Activated naive CD8-positive, alpha-beta T cell (primary cell): Measurements from ENCODE around the gene S1PR3.

Source experiments
- H3K27ac Mint-ChIP-seq: one replicate; pipeline ENCODE4 v1.8.0; 2021; ENCODE audit warnings: mixed read lengths
- H3K27me3 Mint-ChIP-seq: one replicate; pipeline ENCODE4 v1.8.0; 2021; ENCODE audit warnings: mixed read lengths
- H3K36me3 Mint-ChIP-seq: one replicate; pipeline ENCODE4 v1.8.0; 2021; ENCODE audit warnings: mixed read lengths
- H3K4me1 Mint-ChIP-seq: one replicate; pipeline ENCODE4 v1.8.0; 2021; ENCODE audit warnings: low read depth, mixed read lengths
- H3K4me3 Mint-ChIP-seq: one replicate; pipeline ENCODE4 v1.8.0; 2021; ENCODE audit warnings: mild to moderate bottlenecking, mixed read lengths
- H3K9me3 Mint-ChIP-seq: one replicate; pipeline ENCODE4 v1.8.0; 2021; ENCODE audit warnings: low read depth, mixed read lengths

Gene S1PR3

GRCh38 chr9:89042984-89043383, 51.7 kb downstream of the S1PR3 start:
- Mint-ChIP-seq H3K9me3 (no peaks in the 10 kb centered on the region), H3K4me1 (no peaks in the 10 kb centered on the region), H3K36me3 (no peaks in the 10 kb centered on the region), H3K27ac (no peak overlapping the region), H3K4me3 (no peak overlapping the region), H3K27me3 (peaks cover 6% of the 10 kb centered on the region)

- Mint-ChIP-seq H3K27ac (no peak overlapping the region), H3K27me3 (peaks cover 8% of the 10 kb centered on the region), H3K4me3 (no peak overlapping the region), H3K36me3 (no peaks in the 10 kb centered on the region), H3K9me3 (no peaks in the 10 kb centered on the region), H3K4me1 (no peaks in the 10 kb centered on the region)
These were observed 52.8 kb downstream of the S1PR3 start for GRCh38 chr9:89044104-89044503.

DNA sequence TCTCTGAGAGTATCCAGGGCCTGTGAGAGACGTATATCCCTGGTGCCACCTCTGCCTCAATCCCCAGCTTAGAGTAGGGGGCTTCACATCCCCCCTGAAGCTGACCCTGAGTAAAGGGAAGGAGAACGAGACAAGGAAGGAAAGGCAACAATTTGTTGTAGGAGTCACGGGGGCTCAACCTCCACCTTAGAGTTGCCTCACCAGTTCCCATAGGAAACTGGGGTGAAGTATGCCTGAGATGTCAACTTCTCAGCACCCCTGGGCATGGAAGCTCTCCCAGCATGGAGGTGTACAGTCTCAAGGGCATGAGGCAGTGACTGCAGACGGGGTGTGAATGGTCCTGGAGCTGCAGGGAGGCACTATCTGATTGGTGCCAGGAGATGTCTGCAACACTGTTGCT, 53.6 kb downstream of the S1PR3 start:
- Mint-ChIP-seq H3K9me3 (no peaks in the 10 kb centered on the region), H3K4me1 (no peaks in the 10 kb centered on the region), H3K36me3 (no peaks in the 10 kb centered on the region), H3K27ac (no peak overlapping the region), H3K27me3 (peaks cover 8% of the 10 kb centered on the region), H3K4me3 (no peak overlapping the region)

- Mint-ChIP-seq H3K9me3 (no peaks in the 10 kb centered on the region), H3K36me3 (no peaks in the 10 kb centered on the region), H3K27ac (no peak overlapping the region), H3K4me1 (no peaks in the 10 kb centered on the region), H3K27me3 (peaks cover 7% of the 10 kb centered on the region), H3K4me3 (no peak overlapping the region)
These were observed 55.6 kb downstream of the S1PR3 start for GRCh38 chr9:89046832-89047231.

DNA sequence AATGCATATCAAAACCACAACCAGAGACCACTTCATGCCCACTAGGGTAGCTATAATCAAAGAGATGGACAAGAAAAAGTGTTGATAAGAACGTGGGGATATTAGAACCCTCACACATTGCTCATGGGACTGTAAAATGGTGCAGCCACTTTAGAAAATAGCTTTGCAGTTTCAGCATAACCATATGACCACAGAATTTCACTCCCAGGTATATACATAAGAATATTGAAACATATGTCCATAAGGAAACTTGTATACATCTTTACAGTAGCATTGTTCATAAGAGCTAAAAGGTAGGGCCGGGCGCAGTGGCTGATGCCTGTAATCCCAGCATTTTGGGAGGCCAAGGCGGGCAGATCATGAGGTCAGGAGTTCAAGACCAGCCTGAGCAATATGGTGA, 56.4 kb downstream of the S1PR3 start:
- peaks cover 7% of the 10 kb centered on the region for H3K27me3 Mint-ChIP-seq
- no peak overlapping the region for H3K4me3 Mint-ChIP-seq
- H3K4me1 Mint-ChIP-seq = no peaks in the 10 kb centered on the region
- H3K36me3 Mint-ChIP-seq = no peaks in the 10 kb centered on the region
- H3K27ac Mint-ChIP-seq = no peak overlapping the region
- no peaks in the 10 kb centered on the region for H3K9me3 Mint-ChIP-seq

GRCh38 chr9:89048616-89049015, 57.3 kb downstream of the S1PR3 start:
- no peaks in the 10 kb centered on the region for H3K9me3 Mint-ChIP-seq
- H3K27me3 Mint-ChIP-seq = peaks cover 7% of the 10 kb centered on the region
- no peaks in the 10 kb centered on the region for H3K36me3 Mint-ChIP-seq
- no peaks in the 10 kb centered on the region for H3K4me1 Mint-ChIP-seq
- no peak overlapping the region for H3K4me3 Mint-ChIP-seq
- H3K27ac Mint-ChIP-seq = no peak overlapping the region

GRCh38 chr9:89049646-89050045, 58.4 kb downstream of the S1PR3 start:
- H3K4me3 Mint-ChIP-seq = no peak overlapping the region
- H3K27ac Mint-ChIP-seq = no peak overlapping the region
- peaks cover 7% of the 10 kb centered on the region for H3K27me3 Mint-ChIP-seq
- no peaks in the 10 kb centered on the region for H3K36me3 Mint-ChIP-seq
- H3K9me3 Mint-ChIP-seq = no peaks in the 10 kb centered on the region
- no peaks in the 10 kb centered on the region for H3K4me1 Mint-ChIP-seq

GRCh38 chr9:89051421-89052025, 60.3 kb downstream of the S1PR3 start:
- Mint-ChIP-seq H3K9me3 (no peaks in the 10 kb centered on the region), H3K4me1 (no peaks in the 10 kb centered on the region), H3K27me3 (peaks cover 7% of the 10 kb centered on the region), H3K36me3 (no peaks in the 10 kb centered on the region), H3K4me3 (no peak overlapping the region), H3K27ac (no peak overlapping the region)

DNA sequence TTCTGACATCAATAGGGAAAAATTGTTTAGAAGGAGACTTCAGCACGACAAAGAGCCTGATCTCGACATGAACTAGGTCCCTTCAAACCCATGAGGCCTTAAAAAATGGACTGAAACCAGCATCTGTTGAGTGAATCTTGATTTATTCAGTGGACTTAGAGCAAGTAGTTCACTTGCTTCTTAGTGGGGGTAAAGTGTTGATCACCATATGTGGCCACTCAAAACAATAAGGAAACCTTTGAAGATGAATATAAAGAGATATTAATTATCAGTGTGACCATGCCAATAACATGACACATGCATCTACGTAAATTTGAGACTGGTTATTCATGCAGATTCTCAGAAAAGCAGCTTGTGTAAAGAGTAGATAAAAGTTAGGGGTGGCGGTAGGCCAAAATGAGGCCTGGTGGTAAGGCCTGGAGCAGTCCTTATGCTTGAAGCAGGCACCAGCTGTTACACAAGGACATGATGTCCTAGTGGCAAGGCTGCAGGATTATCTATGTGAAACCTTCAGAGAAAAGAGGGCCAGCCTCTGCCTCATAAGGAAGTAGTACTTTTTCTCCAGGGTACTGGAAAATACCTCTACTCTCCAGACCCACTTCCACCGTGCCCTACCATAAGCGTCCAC, 61.3 kb downstream of the S1PR3 start:
- no peaks in the 10 kb centered on the region for H3K36me3 Mint-ChIP-seq

GRCh38 chr9:89053301-89053700, 62.0 kb downstream of the S1PR3 start:
- peaks cover 4% of the 10 kb centered on the region for H3K27me3 Mint-ChIP-seq
- H3K4me1 Mint-ChIP-seq = no peaks in the 10 kb centered on the region
- H3K9me3 Mint-ChIP-seq = no peaks in the 10 kb centered on the region
- H3K4me3 Mint-ChIP-seq = no peak overlapping the region
- H3K36me3 Mint-ChIP-seq = no peaks in the 10 kb centered on the region
- no peak overlapping the region for H3K27ac Mint-ChIP-seq

More for the DNA sequence above, 61.3 kb downstream of the S1PR3 start:
- Mint-ChIP-seq H3K4me1 (no peaks in the 10 kb centered on the region), H3K27me3 (peaks cover 8% of the 10 kb centered on the region), H3K4me3 (no peak overlapping the region), H3K27ac (no peak overlapping the region), H3K9me3 (no peaks in the 10 kb centered on the region)
